ENCODE results near the gene NHEJ1.

GRCh38 chr2:219172231-219173154, 11.9 kb upstream of the NHEJ1 start:
- TF ChIP-seq CTCF (IDR thresholded peaks at IDR 0.05) (no peak), POLR2AphosphoS5 (IDR thresholded peaks at IDR 0.05) (no peak), POLR2A (IDR thresholded peaks at IDR 0.05) (no peak)
